B cell (primary cell): Measurements from ENCODE around the gene PRDX2. TPM values are rescaled to one million over a fixed set of nuclear protein-coding genes. Genes with fewer than 3 reads are reported as not detected.

Experiments used
- ATAC-seq: fragments of 200-7000 bp; cut with Tn5 transposase; one replicate; pipeline ENCODE4 v1.10.0; 2021; ENCODE audit warnings: low read depth, mild to moderate bottlenecking, moderate number of reproducible peaks, moderate library complexity
- CTCF ChIA-PET: fragments of 350-600 bp; sonication (Branson Sonifier 250); formaldehyde crosslinking; loops from one replicate; lab custom pipeline; 2021; ENCODE audit warnings: antibody characterized with exemption, inconsistent platforms; lab: Charles Lee
- POLR2A ChIA-PET: fragments of 350-600 bp; sonication (Branson Sonifier 250); formaldehyde crosslinking; loops from one replicate; lab custom pipeline; 2021; ENCODE audit warnings: antibody characterized with exemption; lab: Charles Lee
- DNase-seq: peaks from one replicate; pipeline ENCODE4 v3.0.0; 2013
- H2AFZ ChIP-seq: 2 replicates; pipeline ENCODE4 v1.6.1; 2012; ENCODE audit warnings: mild to moderate bottlenecking, low read depth, low read length; ENCODE audit not compliant: insufficient read depth, poor library complexity, severe bottlenecking
- H3K27ac ChIP-seq, 2 donors: 1 replicate in 1 of 2; 2 replicates in 1 of 2; pipeline ENCODE4 v1.5.1; 2012 to 2013; ENCODE audit warnings: low read length in 2 of 2, mild to moderate bottlenecking in 2 of 2, moderate library complexity in 1 of 2
- H3K27me3 ChIP-seq, 4 experiments: fragments of 200-600 bp in 1 of 4; sonication (generic) in 1 of 4; replicated peaks in 1 of 4; 1 replicate in 2 of 4; 2 replicates in 2 of 4; pipeline versions ENCODE4 v1.6.1 to v1.7.0; 2013 to 2016; ENCODE audit warnings: low read length in 3 of 4, mild to moderate bottlenecking in 2 of 4, mixed read lengths in 1 of 4, moderate library complexity in 1 of 4; ENCODE audit not compliant: insufficient read depth in 4 of 4, control insufficient read depth in 3 of 4; ENCODE audit errors: control extremely low read depth in 1 of 4
- H3K36me3 ChIP-seq, 2 experiments: replicated peaks in 1 of 2; 1 replicate in 1 of 2; 2 replicates in 1 of 2; pipeline versions ENCODE4 v1.6.1 to v1.7.1; 2013; ENCODE audit warnings: low read length in 1 of 2; ENCODE audit not compliant: insufficient read depth in 2 of 2, control insufficient read depth in 1 of 2; ENCODE audit errors: control extremely low read depth in 1 of 2, extremely low read depth in 1 of 2
- H3K4me1 ChIP-seq, 2 donors: fragments of 200-600 bp in 1 of 2; sonication (generic) in 1 of 2; 1 replicate in 1 of 2; 2 replicates in 1 of 2; pipeline versions ENCODE4 v1.5.1 to v1.6.1; 2013 to 2017; ENCODE audit warnings: low read length in 2 of 2; ENCODE audit not compliant: control insufficient read depth in 2 of 2, insufficient read depth in 2 of 2
- H3K4me2 ChIP-seq: replicated peaks from 2 replicates; pipeline ENCODE3; 2012; ENCODE audit warnings: mild to moderate bottlenecking, low read depth, low read length; ENCODE audit not compliant: poor library complexity, severe bottlenecking
- H3K4me3 ChIP-seq, 5 experiments: fragments of 200-600 bp in 1 of 5; sonication (generic) in 1 of 5; 1 replicate in 3 of 5; 2 replicates in 2 of 5; pipeline versions ENCODE4 v1.5.1 to v1.7.0; 2011 to 2016; ENCODE audit warnings: low read length in 4 of 5, mild to moderate bottlenecking in 4 of 5, low read depth in 2 of 5, control low read depth in 1 of 5, moderate library complexity in 1 of 5; ENCODE audit not compliant: insufficient read depth in 1 of 5; ENCODE audit errors: control extremely low read depth in 1 of 5, extremely low read depth in 1 of 5
- H3K79me2 ChIP-seq: fragments of 200-600 bp; sonication (generic); one replicate; pipeline ENCODE4 v1.6.0; 2016; ENCODE audit warnings: low read length; ENCODE audit not compliant: control insufficient read depth, insufficient read depth
- H3K9ac ChIP-seq: fragments of 200-600 bp; sonication (generic); 2 replicates; pipeline ENCODE4 v1.6.1; 2017; ENCODE audit warnings: mild to moderate bottlenecking, low read length, moderate library complexity
- H3K9me3 ChIP-seq, 3 donors: one replicate each; pipeline versions ENCODE4 v1.6.1 to v1.7.1; 2013; ENCODE audit warnings: low read length in 2 of 3; ENCODE audit not compliant: control insufficient read depth in 2 of 3, insufficient read depth in 1 of 3; ENCODE audit errors: control extremely low read depth in 1 of 3
- H4K20me1 ChIP-seq: 2 replicates; pipeline ENCODE4 v1.6.0; 2012; ENCODE audit warnings: mild to moderate bottlenecking, low read length; ENCODE audit not compliant: insufficient read depth, control insufficient read depth, poor library complexity, severe bottlenecking
- H3K27ac Mint-ChIP-seq: one replicate; pipeline ENCODE4 v1.8.0; 2021; ENCODE audit warnings: mixed read lengths
- H3K27me3 Mint-ChIP-seq: one replicate; pipeline ENCODE4 v1.8.0; 2021; ENCODE audit warnings: mixed read lengths
- H3K4me1 Mint-ChIP-seq: one replicate; pipeline ENCODE4 v1.8.0; 2021; ENCODE audit warnings: mixed read lengths
- H3K4me3 Mint-ChIP-seq: one replicate; pipeline ENCODE4 v1.8.0; 2021; ENCODE audit warnings: mixed read lengths
- H3K9me3 Mint-ChIP-seq: one replicate; pipeline ENCODE4 v1.8.0; 2022; ENCODE audit warnings: mixed read lengths; ENCODE audit not compliant: insufficient read depth
- EZH2 ChIP-seq: IDR thresholded peaks from 2 replicates; pipeline ENCODE4 v1.6.1; 2012; ENCODE audit warnings: borderline replicate concordance, low read depth, mild to moderate bottlenecking, moderate library complexity, low read length; ENCODE audit not compliant: insufficient read depth, poor library complexity, severe bottlenecking
- WGBS: methylation state at CpG from one replicate; pipeline ENCODE4 v1.1.5; 2013; ENCODE audit warnings: missing lambda C conversion rate; ENCODE audit not compliant: insufficient coverage; 5-methylcytosine and 5-hydroxymethylcytosine counted together
- intact Hi-C: fragments of 100-400 bp; cut with micrococcal nuclease; formaldehyde crosslinking; loops from one replicate; pipeline ENCODE4 v1.10.0; 2022
- polyA plus RNA-seq: library from polyadenylated mRNA; depleted of rRNA; stranded (reverse); fragments of >200 nt; gene quantifications from 2 replicates; pipeline ENCODE4 v1.2.3, GENCODE V29; 2012
- total RNA-seq, 2 donors: library from RNA; stranded (reverse); fragments of 120-200 nt in 1 of 2; gene quantifications; 1 replicate in 1 of 2; 2 replicates in 1 of 2; pipeline versions ENCODE4 v1.2.3 to v1.2.4, GENCODE V29; 2013 to 2022
- TF ChIP-seq, protein P1 (sequence below): fragments of 200-600 bp; IDR thresholded peaks from one replicate; pipeline ENCODE4 v1.8.0; 2022; ENCODE audit warnings: antibody characterized with exemption, mild to moderate bottlenecking

PRDX2 gene
- total and polyA plus RNA-seq, 2 donors (not counting 1 experiment from before 2014, with no cell fraction given): 45.5 to 66.1 TPM

DNA sequence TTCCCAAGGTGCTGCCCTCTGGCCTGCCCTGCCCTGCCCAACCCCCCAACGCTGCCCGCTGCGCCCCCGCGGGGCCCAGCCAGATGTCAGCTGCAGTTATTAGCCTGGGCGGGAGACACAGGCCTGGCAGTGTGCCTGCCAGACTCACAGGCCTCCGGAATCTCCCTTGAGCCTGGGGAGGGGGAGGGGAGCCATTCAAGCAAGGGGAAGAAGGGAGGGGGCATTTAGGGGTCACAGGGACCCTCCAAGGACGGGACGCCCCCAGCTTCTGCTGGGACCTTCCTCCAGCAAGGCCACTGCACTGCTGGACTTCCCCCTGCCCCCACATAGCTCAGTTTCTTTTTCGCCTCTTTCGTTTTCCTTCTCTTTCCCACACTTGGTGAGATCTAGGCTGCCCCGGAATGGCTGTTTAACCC is 12.9 kb downstream of the PRDX2 start:
- no peak for ATAC-seq
- POLR2A ChIA-PET: interaction anchor here (0.6 to 4.5 kb wide), 6 partner anchors 11 to 1049 kb away, joined by 3 to 36 read pairs (median 4); partner anchors contain the start of gene FBXW9

More for the DNA sequence above, 12.9 kb downstream of the PRDX2 start:
- Mint-ChIP-seq H3K4me3 (peak overlapping the region; percentile 92), H3K4me1 (peaks cover 33% of the 10 kb centered on the region), H3K27me3 (no peaks in the 10 kb centered on the region), H3K9me3 (no peaks in the 10 kb centered on the region), H3K27ac (peak overlapping the region; percentile 97)
- CTCF ChIA-PET: interaction anchor here (0.5 to 5.0 kb wide), 5 partner anchors 8 to 188 kb away, joined by 3 to 65 read pairs (median 4); no protein-coding TSS in a partner anchor
- Histone ChIP-seq H4K20me1 (peaks cover 19% of the 10 kb centered on the region), H3K4me2 (peak overlapping the region; percentile 91), H3K4me3 (peak overlapping the region; percentile 38 to 99 (median 67)), H2AFZ (no peak overlapping the region), H3K9me3 (no peaks in the 10 kb centered on the region), H3K4me1 (peaks cover 56 to 67% of the 10 kb centered on the region in 2 donors), H3K79me2 (peaks cover 20% of the 10 kb centered on the region), H3K9ac (peak overlapping the region; percentile 86), H3K27ac (peak overlapping the region; percentile 95 to 97), H3K36me3 (peaks cover 0 to 4% of the 10 kb centered on the region in 2 experiments), H3K27me3 (no peaks in the 10 kb centered on the region)
- TF ChIP-seq EZH2: no peak
- TF ChIP-seq, protein P1, sequence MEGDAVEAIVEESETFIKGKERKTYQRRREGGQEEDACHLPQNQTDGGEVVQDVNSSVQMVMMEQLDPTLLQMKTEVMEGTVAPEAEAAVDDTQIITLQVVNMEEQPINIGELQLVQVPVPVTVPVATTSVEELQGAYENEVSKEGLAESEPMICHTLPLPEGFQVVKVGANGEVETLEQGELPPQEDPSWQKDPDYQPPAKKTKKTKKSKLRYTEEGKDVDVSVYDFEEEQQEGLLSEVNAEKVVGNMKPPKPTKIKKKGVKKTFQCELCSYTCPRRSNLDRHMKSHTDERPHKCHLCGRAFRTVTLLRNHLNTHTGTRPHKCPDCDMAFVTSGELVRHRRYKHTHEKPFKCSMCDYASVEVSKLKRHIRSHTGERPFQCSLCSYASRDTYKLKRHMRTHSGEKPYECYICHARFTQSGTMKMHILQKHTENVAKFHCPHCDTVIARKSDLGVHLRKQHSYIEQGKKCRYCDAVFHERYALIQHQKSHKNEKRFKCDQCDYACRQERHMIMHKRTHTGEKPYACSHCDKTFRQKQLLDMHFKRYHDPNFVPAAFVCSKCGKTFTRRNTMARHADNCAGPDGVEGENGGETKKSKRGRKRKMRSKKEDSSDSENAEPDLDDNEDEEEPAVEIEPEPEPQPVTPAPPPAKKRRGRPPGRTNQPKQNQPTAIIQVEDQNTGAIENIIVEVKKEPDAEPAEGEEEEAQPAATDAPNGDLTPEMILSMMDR: no peak
- DNase-seq: peak; percentile 90
- WGBS: 0% methylated on average over 5 of the region's 12 CpGs
- intact Hi-C loops: loop anchor here (5.0 kb wide), 1 partner anchor 1206 kb away; no protein-coding TSS in a partner anchor
